Neural progenitor cell (in vitro differentiated cells): ENCODE data around the gene ANHX.

ENCODE experiments used
- EZH2 ChIP-seq: fragments of 200-600 bp; sonication (generic); IDR thresholded peaks from 2 replicates; pipeline ENCODE4 v1.6.1; 2017; ENCODE audit warnings: antibody characterized with exemption, mild to moderate bottlenecking, moderate library complexity
- EZH2phosphoT487 ChIP-seq: fragments of 200-600 bp; sonication (generic); IDR thresholded peaks from 2 replicates; pipeline ENCODE4 v1.6.1; 2017; ENCODE audit warnings: antibody characterized with exemption
- TF ChIP-seq, protein P1 (sequence below): fragments of 200-600 bp; sonication (generic); IDR thresholded peaks from 2 replicates; pipeline ENCODE4 v1.5.1; 2017; ENCODE audit warnings: antibody characterized with exemption, mild to moderate bottlenecking

GRCh38 chr12:133181238-133181959 lies 54.3 kb downstream of the ANHX start, which contains the start of gene ZNF268:
- TF ChIP-seq, protein P1, sequence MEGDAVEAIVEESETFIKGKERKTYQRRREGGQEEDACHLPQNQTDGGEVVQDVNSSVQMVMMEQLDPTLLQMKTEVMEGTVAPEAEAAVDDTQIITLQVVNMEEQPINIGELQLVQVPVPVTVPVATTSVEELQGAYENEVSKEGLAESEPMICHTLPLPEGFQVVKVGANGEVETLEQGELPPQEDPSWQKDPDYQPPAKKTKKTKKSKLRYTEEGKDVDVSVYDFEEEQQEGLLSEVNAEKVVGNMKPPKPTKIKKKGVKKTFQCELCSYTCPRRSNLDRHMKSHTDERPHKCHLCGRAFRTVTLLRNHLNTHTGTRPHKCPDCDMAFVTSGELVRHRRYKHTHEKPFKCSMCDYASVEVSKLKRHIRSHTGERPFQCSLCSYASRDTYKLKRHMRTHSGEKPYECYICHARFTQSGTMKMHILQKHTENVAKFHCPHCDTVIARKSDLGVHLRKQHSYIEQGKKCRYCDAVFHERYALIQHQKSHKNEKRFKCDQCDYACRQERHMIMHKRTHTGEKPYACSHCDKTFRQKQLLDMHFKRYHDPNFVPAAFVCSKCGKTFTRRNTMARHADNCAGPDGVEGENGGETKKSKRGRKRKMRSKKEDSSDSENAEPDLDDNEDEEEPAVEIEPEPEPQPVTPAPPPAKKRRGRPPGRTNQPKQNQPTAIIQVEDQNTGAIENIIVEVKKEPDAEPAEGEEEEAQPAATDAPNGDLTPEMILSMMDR = peak; percentile 94
- no peak for TF ChIP-seq EZH2phosphoT487
- TF ChIP-seq EZH2 = no peak
